AG09309 (cell line): Measurements from ENCODE around the gene SMOC2.

Experiments used
- DNase-seq: peaks from one replicate; pipeline ENCODE4 v3.0.0-alpha.2; 2010; ENCODE audit warnings: low read depth
- H3K4me3 ChIP-seq: 2 replicates; pipeline ENCODE4 v1.5.1; 2011; ENCODE audit warnings: mild to moderate bottlenecking, low read depth, low read length, moderate library complexity; ENCODE audit not compliant: control insufficient read depth
- TF ChIP-seq, protein P1 (sequence below): IDR thresholded peaks from 2 replicates; pipeline ENCODE4 v1.5.1; 2011; ENCODE audit warnings: mild to moderate bottlenecking, low read depth, low read length, inconsistent platforms; ENCODE audit not compliant: insufficient read depth, control insufficient read depth; ENCODE audit errors: missing control alignments

The SMOC2 gene

GRCh38 chr6:168575346-168576098 lies 134.5 kb downstream of the SMOC2 start:
- no peak overlapping the region for H3K4me3 ChIP-seq
- TF ChIP-seq, protein P1, sequence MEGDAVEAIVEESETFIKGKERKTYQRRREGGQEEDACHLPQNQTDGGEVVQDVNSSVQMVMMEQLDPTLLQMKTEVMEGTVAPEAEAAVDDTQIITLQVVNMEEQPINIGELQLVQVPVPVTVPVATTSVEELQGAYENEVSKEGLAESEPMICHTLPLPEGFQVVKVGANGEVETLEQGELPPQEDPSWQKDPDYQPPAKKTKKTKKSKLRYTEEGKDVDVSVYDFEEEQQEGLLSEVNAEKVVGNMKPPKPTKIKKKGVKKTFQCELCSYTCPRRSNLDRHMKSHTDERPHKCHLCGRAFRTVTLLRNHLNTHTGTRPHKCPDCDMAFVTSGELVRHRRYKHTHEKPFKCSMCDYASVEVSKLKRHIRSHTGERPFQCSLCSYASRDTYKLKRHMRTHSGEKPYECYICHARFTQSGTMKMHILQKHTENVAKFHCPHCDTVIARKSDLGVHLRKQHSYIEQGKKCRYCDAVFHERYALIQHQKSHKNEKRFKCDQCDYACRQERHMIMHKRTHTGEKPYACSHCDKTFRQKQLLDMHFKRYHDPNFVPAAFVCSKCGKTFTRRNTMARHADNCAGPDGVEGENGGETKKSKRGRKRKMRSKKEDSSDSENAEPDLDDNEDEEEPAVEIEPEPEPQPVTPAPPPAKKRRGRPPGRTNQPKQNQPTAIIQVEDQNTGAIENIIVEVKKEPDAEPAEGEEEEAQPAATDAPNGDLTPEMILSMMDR = no peak
- DNase-seq = no peak

- H3K4me3 ChIP-seq = no peak overlapping the region
- no peak for DNase-seq
- TF ChIP-seq, protein P1 = no peak
These were observed 135.4 kb downstream of the SMOC2 start for GRCh38 chr6:168576388-168576787.

- H3K4me3 ChIP-seq = no peak overlapping the region
- DNase-seq = no peak
- TF ChIP-seq, protein P1 = no peak
These were observed 136.5 kb downstream of the SMOC2 start for GRCh38 chr6:168577496-168577895.

DNA sequence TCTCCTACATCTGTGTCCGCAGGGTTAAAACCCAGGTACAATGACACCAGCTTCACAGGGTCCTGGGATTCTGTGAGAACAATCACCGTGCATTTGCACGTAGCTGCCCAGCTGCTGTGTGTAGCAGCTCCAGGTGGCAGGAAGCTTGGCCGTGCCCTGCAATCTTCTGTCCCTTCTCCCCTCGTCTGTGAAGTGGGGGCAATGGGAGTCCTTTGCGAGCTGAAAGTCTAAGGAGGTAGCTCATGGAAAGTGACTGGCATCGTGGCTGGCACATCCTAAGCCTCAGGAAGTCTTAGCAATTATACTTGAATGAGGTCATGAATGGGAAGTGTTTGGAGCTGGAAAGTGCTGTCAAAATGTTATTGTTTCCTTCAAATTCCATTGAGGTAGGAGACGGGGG lies 137.1 kb downstream of the SMOC2 start:
- no peak for DNase-seq

GRCh38 chr6:168581236-168581635 lies 140.3 kb downstream of the SMOC2 start:
- H3K4me3 ChIP-seq = no peak overlapping the region
- TF ChIP-seq, protein P1 = no peak
- no peak for DNase-seq

More for the DNA sequence above, 137.1 kb downstream of the SMOC2 start:
- H3K4me3 ChIP-seq = no peak overlapping the region
- TF ChIP-seq, protein P1 = no peak

GRCh38 chr6:168581706-168582105 lies 140.7 kb downstream of the SMOC2 start:
- H3K4me3 ChIP-seq = no peak overlapping the region
- DNase-seq = no peak
- TF ChIP-seq, protein P1 = no peak
